Kidney glomerular epithelial cell (primary cell): Measurements from ENCODE around the gene TNFSF11.

Experiments
- DNase-seq: peaks from one replicate; lab custom pipeline; 2025; lab: John Stamatoyannopoulos, UW

The TNFSF11 gene

GRCh38 chr13:42653679-42654078 lies 79.7 kb downstream of the TNFSF11 start:
- DNase-seq: no peak

GRCh38 chr13:42654212-42654611 lies 80.3 kb downstream of the TNFSF11 start:
- no peak for DNase-seq

- DNase-seq: no peak
These were observed 80.8 kb downstream of the TNFSF11 start for GRCh38 chr13:42654722-42655121.

GRCh38 chr13:42656161-42656560 lies 82.2 kb downstream of the TNFSF11 start:
- DNase-seq: no peak

GRCh38 chr13:42656958-42657357 lies 83.0 kb downstream of the TNFSF11 start:
- no peak for DNase-seq
